Tibial artery (tissue), 4 donors: ENCODE results near the gene CIAO2A.

Source experiments
- DNase-seq, 2 donors: peaks; one replicate each; pipeline ENCODE4 v3.0.0-alpha.2; 2019
- H3K27ac ChIP-seq, 2 donors: fragments of 200-600 bp; sonication (generic) in 1 of 2; 1 replicate in 1 of 2; 2 replicates in 1 of 2; pipeline ENCODE4 v1.5.1; 2018 to 2019; ENCODE audit warnings: mild to moderate bottlenecking in 1 of 2
- H3K27me3 ChIP-seq, 2 donors: fragments of 200-600 bp; sonication (generic) in 1 of 2; one replicate each; pipeline versions ENCODE4 v1.5.1 to v1.6.0; 2016 to 2019
- H3K36me3 ChIP-seq, 3 donors: fragments of 200-600 bp; sonication (generic) in 2 of 3; one replicate each; pipeline ENCODE4 v1.5.1; 2016 to 2019; ENCODE audit warnings: mild to moderate bottlenecking in 2 of 3
- H3K4me1 ChIP-seq, 4 donors: fragments of 200-600 bp; sonication (generic) in 2 of 4; 1 replicate in 3 of 4; 2 replicates in 1 of 4; pipeline ENCODE4 v1.5.1; 2016 to 2019
- H3K4me3 ChIP-seq, 2 donors: fragments of 200-600 bp; sonication (generic) in 1 of 2; 1 replicate in 1 of 2; 2 replicates in 1 of 2; pipeline ENCODE4 v1.5.1; 2018 to 2019; ENCODE audit warnings: mild to moderate bottlenecking in 2 of 2
- H3K9me3 ChIP-seq, 3 donors: fragments of 200-600 bp; sonication (generic) in 1 of 3; one replicate each; pipeline ENCODE4 v1.5.1; 2016 to 2019
- CTCF ChIP-seq, 2 experiments: fragments of 200-600 bp in 1 of 2; fragments of 450-650 bp in 1 of 2; IDR thresholded peaks; one replicate each; pipeline ENCODE4 v1.5.1; 2017 to 2019; ENCODE audit warnings: antibody characterized with exemption in 2 of 2, mild to moderate bottlenecking in 1 of 2, moderate library complexity in 1 of 2
- intact Hi-C: fragments of 100-400 bp; cut with DNase I; formaldehyde crosslinking; loops from one replicate; pipeline ENCODE4 v1.15.0; 2023; ENCODE audit warnings: low total_unique reads

CIAO2A gene, protein sequence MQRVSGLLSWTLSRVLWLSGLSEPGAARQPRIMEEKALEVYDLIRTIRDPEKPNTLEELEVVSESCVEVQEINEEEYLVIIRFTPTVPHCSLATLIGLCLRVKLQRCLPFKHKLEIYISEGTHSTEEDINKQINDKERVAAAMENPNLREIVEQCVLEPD

GRCh38 chr15:64093627-64094417, at the start of gene CIAO2A:
Gene CIAO2A (minus strand): TSS chr15:64093838. CDS start chr15:64093768, 70 bp downstream.
- TF ChIP-seq CTCF (IDR thresholded peaks at IDR 0.05) = no peak
- peak; percentile 96 to 97 for DNase-seq
- no peaks in the 10 kb centered on the region for H3K27me3 ChIP-seq
- H3K9me3 ChIP-seq = no peaks in the 10 kb centered on the region
- intact Hi-C loops = loop anchor here (5.0 kb wide), 1 partner anchor 68 kb away; the partner anchor contains the start of gene PPIB
- H3K27ac ChIP-seq = peak within 1 kb of the TSS; percentile 90 to 92
- H3K4me1 ChIP-seq = peaks cover 0 to 58% (median 29%) of the 10 kb centered on the region in 4 donors
- peak within 1 kb of the TSS; percentile 62 to 81 for H3K4me3 ChIP-seq
- peaks cover 0 to 4% (median 0%) of the 10 kb centered on the region in 3 donors for H3K36me3 ChIP-seq

DNA sequence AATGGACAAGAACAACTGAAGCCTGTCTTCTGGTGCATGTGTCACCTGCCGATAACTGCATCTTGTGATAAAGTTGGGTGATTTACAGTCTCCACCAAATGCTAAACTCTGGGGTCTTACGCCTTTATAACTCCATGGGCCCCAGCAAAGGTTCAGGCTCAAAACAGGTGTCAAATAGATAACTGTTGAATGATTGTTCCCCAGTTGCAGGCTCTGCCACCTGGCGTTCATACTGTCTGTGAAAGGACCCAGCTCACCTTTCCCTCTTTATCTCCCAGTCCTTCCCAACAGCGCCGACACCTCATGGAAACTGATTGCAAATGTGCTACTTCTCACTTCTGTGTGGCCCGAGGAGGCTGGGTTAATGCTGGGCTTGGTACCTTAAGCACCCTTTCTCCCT, 49.6 kb upstream of the CIAO2A start:
- Histone ChIP-seq H3K27ac (no peak overlapping the region), H3K36me3 (peaks cover 27 to 66% (median 41%) of the 10 kb centered on the region in 3 donors), H3K27me3 (no peaks in the 10 kb centered on the region), H3K4me3 (no peak overlapping the region), H3K4me1 (no peaks in the 10 kb centered on the region), H3K9me3 (no peaks in the 10 kb centered on the region)
- no peak for TF ChIP-seq CTCF (IDR thresholded peaks at IDR 0.05)
- intact Hi-C loops = no loop called here
- DNase-seq = no peak

GRCh38 chr15:64141798-64142512, 48.3 kb upstream of the CIAO2A start:
- no peak for DNase-seq
- H3K36me3 ChIP-seq = peaks cover 40 to 80% (median 52%) of the 10 kb centered on the region in 3 donors
- H3K27me3 ChIP-seq = no peaks in the 10 kb centered on the region
- H3K9me3 ChIP-seq = no peaks in the 10 kb centered on the region
- no peak for TF ChIP-seq CTCF (IDR thresholded peaks at IDR 0.05)
- intact Hi-C loops = no loop called here
- no peak overlapping the region for H3K4me3 ChIP-seq
- H3K4me1 ChIP-seq = no peaks in the 10 kb centered on the region
- no peak overlapping the region for H3K27ac ChIP-seq

DNA sequence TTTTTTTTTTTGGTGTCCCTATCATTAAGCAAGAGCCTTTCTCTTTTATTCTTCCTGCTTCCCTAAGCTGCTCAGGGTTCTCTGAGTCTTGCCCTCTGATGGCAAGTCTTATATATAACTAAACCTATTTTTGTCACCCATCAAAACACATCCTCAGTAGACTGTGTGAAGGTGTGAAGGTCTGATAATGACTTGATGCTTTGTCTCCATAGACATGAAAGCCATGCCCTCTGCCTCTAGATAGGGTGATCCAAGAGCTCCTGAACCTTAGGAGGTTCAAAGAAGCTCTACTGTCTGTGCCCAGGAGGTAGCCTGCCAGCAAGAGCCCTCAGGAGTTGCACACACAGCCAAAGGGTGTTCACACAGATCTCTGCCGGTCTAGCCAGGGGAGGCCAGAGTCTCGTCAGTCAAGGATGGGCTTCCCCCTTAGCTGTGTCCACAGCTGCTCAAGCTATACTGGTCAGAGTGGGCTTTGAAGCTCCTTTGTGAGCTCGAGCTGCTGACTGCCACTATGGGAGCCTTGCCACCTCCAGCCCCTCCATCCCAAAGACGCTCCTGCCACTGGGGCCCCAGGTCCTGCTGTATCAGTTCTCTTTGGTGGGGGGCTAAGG, 44.8 kb upstream of the CIAO2A start:
- Histone ChIP-seq H3K36me3 (peaks cover 71 to 86% (median 71%) of the 10 kb centered on the region in 3 donors), H3K27me3 (no peaks in the 10 kb centered on the region), H3K4me3 (no peak overlapping the region), H3K9me3 (no peaks in the 10 kb centered on the region), H3K4me1 (no peaks in the 10 kb centered on the region), H3K27ac (no peak overlapping the region)
- DNase-seq = no peak
- intact Hi-C loops = no loop called here
- TF ChIP-seq CTCF (IDR thresholded peaks at IDR 0.05) = no peak

GRCh38 chr15:64137226-64137833, 43.7 kb upstream of the CIAO2A start:
- intact Hi-C loops = no loop called here
- no peak for DNase-seq
- Histone ChIP-seq H3K4me1 (no peaks in the 10 kb centered on the region), H3K27me3 (no peaks in the 10 kb centered on the region), H3K36me3 (peaks cover 76 to 86% (median 82%) of the 10 kb centered on the region in 3 donors), H3K4me3 (no peak overlapping the region), H3K9me3 (no peaks in the 10 kb centered on the region), H3K27ac (no peak overlapping the region)
- no peak for TF ChIP-seq CTCF (IDR thresholded peaks at IDR 0.05)
